Stimulated activated CD4-positive, alpha-beta T cell treated with anti-CD3 and anti-CD28 coated beads, Interleukin-1b, Interleukin-23, amount 100 ng/mL, for 4 hours (primary cell): ENCODE measurements around the gene C15orf61.

ENCODE experiments used
- DNase-seq, 2 donors: peaks; one replicate each; pipeline ENCODE4 v3.0.0-alpha.2; 2020; ENCODE audit warnings: low read depth in 2 of 2

C15orf61 gene

GRCh38 chr15:67521029-67521782 is at the start of gene C15orf61:
TSS of gene C15orf61 (plus strand) at chr15:67521131. CDS start at chr15:67521249, 118 bp downstream.
- peak; percentile 71 to 78 for DNase-seq

GRCh38 chr15:67472957-67473356 is 48.0 kb upstream of the C15orf61 start:
- no peak for DNase-seq

GRCh38 chr15:67474405-67475110 is 46.4 kb upstream of the C15orf61 start:
- DNase-seq: no peak

- DNase-seq: no peak
These were observed 41.0 kb upstream of the C15orf61 start for GRCh38 chr15:67479781-67480505.

- DNase-seq: no peak
These were observed 40.2 kb upstream of the C15orf61 start for GRCh38 chr15:67480741-67481140.

GRCh38 chr15:67481680-67482079 is 39.3 kb upstream of the C15orf61 start:
- no peak for DNase-seq

GRCh38 chr15:67495585-67495984 is 25.3 kb upstream of the C15orf61 start:
- DNase-seq: no peak

GRCh38 chr15:67501177-67501835 is 19.6 kb upstream of the C15orf61 start:
- no peak for DNase-seq

GRCh38 chr15:67501836-67502461 is 19.0 kb upstream of the C15orf61 start:
- DNase-seq: no peak

- DNase-seq: no peak
These were observed 16.9 kb upstream of the C15orf61 start for GRCh38 chr15:67504056-67504455.

- no peak for DNase-seq
These were observed 16.1 kb upstream of the C15orf61 start for GRCh38 chr15:67504796-67505195.

- DNase-seq: no peak
These were observed 15.0 kb upstream of the C15orf61 start for GRCh38 chr15:67505675-67506572.

- DNase-seq: no peak
These were observed 13.9 kb upstream of the C15orf61 start for GRCh38 chr15:67506775-67507747.

- no peak for DNase-seq
These were observed 12.5 kb upstream of the C15orf61 start for GRCh38 chr15:67508407-67508806.

- no peak for DNase-seq
These were observed 11.0 kb upstream of the C15orf61 start for GRCh38 chr15:67509918-67510317.

GRCh38 chr15:67510597-67511190 is 10.2 kb upstream of the C15orf61 start:
- no peak for DNase-seq

GRCh38 chr15:67511606-67512005 is 9.3 kb upstream of the C15orf61 start:
- DNase-seq: no peak

- DNase-seq: no peak
These were observed 8.8 kb upstream of the C15orf61 start for GRCh38 chr15:67512140-67512539.
